GM19438 (cell line): ENCODE results near the gene CPT1A.

Source experiments
- ATAC-seq: cut with Tn5 transposase; IDR thresholded peaks from one replicate; pipeline ENCODE4 v1.9.1; 2021; ENCODE audit warnings: low read depth; ENCODE audit not compliant: unreplicated experiment

The CPT1A gene

DNA sequence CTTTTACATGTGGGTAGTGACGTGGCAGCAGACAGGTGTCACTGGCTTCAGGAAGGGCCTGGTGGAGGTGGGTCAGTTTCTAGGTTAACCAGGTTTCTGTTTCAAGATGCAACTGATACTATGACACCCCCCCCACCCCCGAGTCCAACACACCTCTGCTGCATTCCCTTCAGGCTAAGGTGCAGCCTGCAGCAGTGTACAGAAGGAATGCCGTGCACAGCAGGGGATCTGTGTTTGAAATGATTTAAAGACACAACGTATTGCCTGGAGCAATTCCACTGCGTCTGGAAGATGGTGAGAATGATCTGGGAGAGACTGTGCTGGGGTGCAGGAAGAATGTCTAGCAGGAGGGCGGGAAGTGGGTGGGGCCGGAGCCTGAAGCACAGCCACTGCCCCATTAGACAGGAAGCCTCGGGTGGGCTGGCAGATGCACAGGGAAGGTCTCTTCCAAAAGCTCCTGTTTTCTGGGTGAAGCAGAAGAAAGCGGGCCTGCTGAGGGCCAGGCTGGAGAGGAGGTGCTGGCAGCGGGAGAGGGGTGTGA lies 78.5 kb downstream of the CPT1A start:
- no peak for ATAC-seq

DNA sequence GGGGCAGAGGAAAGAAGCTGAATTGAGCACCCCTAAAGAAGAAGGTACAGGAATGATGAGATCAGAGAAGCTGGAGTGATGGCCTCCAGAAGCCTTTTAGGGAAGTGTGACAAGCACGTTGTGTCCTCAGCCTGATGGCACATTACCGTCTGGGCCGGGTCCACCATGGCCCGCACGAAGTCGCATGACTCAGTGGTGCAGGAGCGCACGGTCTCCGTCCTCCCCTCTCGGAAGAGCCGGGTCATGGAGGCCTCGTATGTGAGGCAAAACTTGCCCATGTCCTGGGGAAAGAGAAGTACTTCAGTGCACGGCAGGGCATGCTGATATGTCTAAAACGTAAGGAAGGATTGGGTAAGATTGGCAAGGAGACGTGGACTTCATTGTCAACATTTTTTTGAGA lies 79.2 kb downstream of the CPT1A start:
- no peak for ATAC-seq

DNA sequence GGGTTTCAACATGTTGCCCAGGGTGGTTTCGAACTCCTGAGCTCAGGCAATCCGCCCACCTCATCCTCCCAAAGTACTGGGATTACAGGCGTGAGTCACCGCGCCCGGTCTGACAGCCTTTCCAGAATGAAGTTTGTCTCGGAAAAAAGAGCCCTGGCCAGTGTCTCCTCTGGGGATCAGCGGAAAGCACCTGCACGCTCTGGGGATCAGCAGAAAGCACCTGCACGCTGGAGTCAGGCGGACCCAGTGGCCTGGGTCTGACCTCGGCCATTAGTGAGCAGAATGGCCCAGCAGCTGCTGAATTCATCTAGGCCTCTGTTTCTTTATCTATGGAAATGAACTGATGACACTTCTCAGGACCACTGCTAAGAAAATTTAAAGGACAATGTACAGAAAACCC lies 79.9 kb downstream of the CPT1A start:
- no peak for ATAC-seq

DNA sequence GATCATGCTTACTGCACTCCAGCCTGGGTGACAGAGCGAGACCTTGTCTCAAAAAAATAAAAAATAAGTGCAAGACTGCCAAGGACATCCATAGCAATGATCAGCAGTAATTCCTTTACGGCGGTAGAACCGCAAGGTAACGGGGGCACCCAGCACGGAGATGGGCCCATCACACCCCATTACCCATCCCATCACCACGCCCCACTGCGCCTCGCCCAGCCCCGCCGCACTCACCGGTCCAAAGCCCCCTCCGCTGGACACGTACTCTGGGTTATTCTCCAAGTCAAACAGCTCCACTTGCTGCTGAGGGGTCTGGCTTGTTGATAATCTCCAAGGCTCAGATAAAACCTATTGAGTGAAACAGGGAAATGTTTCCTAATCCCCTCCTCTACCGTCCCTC lies 81.7 kb downstream of the CPT1A start:
- no peak for ATAC-seq

DNA sequence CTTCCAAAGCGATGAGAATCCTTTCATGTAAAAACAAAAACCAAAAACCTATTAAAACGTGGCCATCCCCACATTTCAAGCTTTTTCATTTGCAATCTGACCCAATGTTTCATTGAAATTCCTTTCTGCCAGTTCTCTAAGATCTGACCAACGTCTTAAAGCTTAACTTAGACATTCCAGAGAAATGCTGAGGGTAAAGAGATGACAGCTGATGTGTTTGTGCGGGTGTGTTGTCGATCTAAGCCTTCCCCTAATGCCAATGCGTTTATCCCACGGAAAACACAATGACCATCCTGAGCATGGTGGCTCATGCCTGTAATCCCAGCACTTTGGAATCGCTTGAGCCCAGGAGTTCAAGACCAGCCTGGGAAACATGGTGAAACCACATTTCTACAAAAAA lies 84.0 kb downstream of the CPT1A start:
- no peak for ATAC-seq

DNA sequence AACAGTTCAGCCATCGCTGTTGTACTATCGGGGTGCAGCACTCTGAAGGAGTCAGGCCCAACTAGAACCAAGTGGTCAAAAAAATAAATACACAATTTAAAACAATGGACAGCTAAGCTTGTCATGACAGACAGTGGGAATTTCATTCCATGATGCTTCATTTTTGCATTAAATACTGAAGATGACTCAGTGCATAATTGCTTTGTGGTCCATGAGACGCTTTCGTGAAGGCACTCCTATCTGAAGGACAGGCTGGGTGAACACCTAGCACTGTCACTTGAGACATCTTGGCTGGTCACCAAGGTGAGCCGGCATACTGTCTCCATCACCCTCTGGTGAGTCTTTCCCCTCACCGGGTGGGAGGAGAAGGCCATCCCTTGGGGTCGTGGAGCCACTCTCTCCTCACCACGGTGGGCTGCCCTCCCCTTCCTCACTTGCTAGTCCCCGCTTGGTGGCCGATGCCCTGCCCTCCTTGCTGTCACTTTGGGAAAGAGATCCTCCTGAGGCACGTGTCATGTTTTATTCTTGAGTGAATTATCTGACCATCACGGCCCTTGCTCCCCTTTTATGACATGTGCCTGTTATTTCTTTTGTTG lies 85.4 kb downstream of the CPT1A start:
- ATAC-seq: no peak

DNA sequence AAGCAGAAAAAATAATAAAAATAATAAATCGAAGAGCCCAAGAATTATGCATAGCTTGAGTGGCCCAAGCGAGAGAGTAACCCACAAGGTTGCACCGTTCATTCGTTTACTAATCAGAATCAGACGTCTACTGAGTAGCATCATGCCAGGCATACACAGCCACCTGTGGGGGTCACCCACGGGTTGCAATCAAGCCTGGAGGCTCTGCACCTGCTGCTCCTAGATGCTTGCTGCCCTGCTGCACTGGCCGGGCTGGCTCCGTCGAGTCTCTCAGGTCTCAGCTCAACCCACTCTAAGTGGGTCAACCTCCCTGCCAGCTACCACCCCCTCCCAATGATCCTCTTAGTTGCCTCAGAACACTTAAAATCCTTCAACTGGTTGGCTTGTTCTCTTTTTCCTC lies 88.4 kb downstream of the CPT1A start:
- ATAC-seq: no peak

DNA sequence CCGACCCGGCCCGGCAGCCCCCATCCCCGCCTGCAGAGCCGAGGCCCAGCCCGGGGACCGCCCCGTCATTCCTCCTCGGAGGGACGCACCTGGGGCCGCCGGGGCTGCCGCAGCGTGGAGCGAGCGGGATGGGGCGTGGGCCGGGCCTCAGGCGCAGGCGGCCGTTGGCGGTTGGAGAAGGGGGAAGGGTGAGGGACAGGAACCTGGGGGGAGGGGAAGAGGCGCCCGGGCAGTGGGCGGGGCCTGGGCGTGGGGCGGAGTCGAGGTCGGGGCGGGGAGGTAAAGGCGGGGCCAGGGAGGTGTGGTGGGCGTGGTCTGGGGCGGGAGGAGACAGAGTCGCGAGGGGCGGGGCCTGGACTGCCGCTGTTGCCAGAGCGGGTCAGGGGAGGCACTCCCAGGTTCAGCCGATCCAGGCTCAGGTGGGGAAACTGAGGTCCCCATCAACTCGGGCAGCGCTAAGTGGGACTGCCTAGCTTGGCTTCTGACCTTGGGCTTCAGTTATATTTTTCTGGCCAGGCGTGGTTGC lies 90.3 kb downstream of the CPT1A start, which contains the start of gene TESMIN:
TSS of gene TESMIN (minus strand) at position 190 of the 526 bp plus-strand sequence. CDS start 860 bp downstream, outside the sequence.
- no peak for ATAC-seq

DNA sequence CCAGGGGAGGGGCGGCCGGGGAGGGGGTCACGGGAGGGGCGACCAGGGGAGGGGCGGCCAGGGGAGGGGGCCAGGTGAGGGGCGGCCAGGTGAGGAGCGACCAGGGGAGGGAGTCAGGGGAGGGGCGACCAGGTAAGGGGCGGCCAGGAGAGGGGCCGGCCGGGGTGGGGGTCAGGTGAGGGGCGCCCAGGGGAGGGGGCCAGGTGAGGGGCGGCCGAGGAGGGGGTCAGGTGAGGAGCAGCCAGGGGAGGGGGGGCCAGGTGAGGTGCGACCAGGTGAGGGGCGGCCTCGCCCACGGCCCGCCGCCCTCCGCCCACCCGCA lies 90.8 kb downstream of the CPT1A start:
- ATAC-seq: no peak

DNA sequence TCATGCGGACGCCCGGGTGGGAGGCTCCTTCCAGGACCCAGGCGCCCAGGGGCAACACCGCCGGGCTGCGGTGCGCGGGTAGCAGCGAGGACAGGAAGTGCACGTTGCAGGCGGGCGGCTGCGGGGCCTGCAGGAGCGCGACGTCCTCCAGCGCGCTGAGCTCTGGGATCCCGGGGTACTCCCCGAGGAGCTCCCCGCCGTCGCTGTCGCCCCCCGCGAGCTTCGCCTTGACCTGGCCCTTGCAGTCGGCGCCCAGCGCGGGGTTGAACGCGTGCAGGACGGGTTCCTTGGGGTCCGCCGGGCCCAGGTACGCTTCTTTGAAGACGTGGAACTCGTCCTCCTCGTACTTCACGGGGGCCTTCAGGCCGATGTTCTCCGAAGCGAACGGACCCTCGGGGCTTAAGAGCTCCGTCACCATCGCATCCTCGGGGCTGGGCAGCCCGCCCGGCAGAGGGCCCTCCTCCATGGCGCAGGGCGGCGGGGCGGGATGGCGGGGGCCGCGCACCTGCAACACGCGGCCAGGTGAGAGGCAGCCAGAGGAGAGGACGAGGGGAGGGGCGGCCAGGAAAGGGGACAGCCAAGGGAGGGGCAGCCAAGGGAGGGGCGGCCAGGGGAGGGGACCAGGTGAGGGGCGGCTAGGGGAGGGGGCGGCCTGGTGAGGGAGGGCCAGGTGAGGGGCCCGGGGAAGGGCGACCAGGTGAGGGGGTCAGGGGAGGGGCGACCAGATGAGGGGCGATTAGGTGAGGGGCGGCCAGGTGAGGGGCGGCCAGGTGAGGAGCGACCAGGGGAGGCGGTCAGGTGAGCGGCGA lies 91.3 kb downstream of the CPT1A start:
- ATAC-seq: no peak

DNA sequence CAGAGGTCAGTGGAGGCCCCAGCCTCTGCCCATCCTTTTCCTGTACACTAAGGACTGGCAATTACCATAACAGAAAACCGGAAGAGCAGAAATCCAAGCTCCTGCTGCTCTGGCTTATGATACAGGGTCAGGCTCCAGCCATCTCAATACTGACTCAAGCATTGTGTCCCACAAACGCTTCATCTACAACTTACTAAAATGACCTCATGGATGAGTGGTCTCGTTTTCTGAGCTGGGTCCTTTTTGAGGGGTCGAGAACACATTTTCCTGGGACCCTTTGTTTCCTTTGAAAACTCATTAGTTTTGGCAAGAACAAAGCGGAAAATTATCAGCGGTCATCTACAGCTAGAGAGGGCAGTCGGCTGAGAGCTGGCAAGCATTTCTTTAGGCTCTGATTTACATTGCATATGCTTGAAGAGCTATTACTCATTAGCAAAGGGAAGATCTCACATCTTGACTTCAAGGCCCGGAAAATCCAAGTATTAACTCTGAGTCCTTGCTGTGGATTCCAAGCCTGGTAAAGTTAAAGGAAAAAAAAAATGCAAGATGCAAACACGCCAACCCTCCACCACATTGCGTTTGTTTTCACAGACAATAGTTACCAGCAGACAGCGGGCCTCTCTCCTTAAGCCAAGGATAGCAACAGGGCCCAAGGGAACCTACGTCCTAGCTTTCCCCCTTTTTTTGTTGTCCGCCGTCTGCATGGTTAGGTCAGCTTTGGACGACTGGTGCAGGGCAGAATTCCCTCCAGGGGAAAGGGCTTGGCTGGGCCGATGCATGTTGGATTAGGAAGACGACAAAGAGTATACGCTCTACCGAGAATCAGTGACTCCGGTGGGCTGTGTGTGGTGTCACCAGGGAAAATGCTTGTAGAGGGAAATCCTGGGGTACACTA lies 92.2 kb downstream of the CPT1A start:
- no peak for ATAC-seq

DNA sequence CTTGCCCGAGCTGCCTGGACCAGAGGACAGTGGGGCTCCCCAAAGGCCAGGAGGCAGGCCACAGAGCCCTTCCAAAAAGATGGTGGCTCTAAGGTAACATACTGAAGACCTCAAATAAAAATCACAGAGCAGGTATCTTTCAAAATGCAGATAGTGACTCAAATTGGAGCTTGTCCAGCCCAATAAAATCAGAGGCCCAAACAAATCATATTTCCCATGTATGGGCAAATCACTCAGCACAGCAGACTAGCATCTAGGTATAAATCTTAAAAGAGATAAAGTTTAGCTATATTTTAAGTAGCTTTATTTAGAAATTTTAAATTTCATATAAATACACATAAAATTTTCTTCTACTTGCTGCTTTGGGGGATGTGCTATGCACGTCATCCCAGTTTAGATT lies 93.7 kb downstream of the CPT1A start:
- ATAC-seq: no peak

DNA sequence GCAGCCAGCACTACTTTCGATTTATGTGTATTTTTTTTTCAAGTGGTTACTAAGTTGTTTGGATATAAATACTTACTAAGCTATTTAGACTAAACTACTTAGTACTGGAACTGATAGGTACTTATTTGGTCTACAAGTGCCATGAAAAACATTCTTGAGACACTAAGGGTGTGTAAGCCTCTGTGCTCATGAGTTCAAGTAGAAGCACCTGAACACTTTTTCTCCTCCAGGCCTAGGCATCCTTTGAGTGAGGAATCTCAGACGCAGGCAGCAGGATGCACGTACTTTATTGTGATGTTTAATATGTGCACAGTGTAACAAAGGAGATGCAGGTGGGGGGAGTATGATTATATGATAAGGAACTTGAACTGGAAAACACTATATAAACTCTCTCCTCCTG lies 98.2 kb downstream of the CPT1A start:
- no peak for ATAC-seq

DNA sequence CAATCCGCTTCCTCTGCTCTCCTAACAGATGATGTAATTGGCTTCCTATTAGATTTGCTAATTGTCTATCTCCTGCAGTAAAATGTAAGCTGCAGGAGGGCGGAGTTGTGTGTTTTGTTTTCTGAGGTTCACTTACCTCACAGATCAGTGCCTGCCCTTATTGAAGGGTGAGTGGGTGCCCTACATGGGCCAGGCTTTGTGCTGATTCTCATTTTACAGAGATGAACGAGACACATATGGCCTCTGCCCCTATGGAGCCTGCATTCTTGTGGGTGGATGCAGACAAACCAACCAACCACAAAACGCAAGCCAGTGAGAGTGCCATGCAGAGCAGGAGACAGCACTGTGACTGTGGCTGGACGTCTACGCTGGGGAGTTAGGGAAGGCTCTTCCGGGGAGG lies 100.3 kb downstream of the CPT1A start:
- ATAC-seq: no peak

DNA sequence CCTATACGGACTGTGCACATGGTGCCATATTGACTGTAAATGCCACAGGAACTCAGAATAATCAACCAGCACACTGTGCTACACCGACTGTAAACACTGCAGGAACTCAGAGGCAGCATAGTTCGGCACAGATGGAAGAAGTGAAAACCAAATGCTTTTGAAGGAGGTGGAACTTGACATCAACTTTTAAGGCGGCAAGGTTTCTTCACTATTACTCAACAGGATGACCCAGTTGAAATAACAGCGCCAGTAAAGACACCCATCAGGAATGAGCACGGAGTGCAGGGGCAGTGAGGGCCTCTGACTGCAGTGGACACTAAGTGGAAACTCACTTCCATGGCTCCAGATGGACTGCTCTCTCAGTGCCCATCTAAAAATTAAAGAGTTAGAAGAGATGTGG lies 106.1 kb downstream of the CPT1A start:
- ATAC-seq: no peak

DNA sequence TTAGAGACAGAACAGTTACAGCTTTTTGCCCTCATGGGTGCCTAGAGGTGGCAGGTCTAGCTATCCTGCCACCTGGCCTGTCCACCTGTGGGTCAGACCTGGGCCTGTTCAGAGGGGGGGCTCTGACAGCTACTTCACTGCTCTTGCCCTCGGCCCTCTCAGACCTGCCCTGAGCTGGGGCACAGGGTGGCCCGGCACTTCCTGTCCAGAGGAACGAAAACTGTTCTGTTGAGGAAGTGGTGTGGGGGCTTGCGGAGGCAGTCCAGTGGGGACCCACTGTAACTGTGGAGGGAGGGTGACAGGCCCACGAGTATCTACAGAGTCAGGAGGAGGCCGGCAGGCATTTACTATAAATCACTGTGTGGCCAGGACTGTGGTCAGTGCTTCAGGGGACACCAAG lies 106.6 kb downstream of the CPT1A start:
- ATAC-seq: no peak

DNA sequence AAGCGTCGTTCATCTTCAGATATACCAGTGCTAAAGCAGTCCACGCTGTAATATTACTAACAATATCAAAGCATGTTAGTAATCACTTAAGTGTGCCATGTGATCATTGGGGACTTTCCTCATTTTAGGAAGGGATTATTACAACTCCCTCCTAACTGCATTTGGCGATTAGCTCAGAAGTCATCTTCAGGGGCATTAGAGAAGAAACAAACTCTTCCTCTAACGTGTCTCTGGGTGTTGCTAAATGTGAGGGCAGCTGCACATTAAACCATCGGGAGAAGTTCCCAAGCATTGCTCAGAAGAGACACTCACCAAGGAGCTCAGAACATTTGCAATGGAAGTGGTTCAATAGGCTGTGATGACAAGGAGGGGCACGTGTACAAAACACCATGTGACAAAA lies 107.6 kb downstream of the CPT1A start:
- no peak for ATAC-seq

DNA sequence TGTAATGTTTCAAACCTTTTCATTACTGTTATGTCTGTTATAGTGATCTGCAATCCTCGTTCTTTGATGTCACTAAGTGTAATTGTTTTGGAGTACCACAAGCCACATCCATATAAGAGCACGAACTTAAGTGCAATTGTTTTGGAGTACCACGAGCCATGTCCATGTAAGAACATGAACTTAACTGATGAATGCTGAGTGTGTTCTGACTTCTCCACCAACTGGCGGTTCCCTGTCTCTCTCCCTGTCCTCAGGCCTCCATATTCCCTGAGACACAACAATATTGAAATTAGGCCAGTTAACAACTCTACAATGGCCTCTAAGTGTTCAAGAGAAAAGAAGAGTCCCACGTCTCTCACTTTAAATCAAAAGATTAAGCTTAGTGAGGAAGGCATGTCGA lies 113.9 kb downstream of the CPT1A start:
- ATAC-seq: no peak

DNA sequence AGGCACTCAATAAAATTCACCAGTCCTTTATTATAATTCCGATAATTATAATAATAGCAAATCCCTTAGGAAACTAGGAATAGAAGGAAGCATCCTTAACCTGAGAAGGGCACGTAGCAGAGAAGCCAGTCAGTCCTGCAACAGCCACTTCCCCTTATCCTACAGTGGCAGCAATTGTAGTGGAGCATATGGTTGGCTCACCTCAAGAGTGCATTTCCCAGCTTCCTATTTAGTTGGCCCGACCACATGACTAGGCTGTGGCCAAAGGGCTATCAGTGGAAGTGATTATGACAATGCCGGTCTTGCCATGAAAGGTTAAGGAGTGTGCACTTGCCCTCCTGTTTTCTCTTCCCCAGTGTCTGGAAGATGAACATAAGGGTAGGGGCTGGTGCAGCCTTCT lies 117.4 kb downstream of the CPT1A start:
- no peak for ATAC-seq

DNA sequence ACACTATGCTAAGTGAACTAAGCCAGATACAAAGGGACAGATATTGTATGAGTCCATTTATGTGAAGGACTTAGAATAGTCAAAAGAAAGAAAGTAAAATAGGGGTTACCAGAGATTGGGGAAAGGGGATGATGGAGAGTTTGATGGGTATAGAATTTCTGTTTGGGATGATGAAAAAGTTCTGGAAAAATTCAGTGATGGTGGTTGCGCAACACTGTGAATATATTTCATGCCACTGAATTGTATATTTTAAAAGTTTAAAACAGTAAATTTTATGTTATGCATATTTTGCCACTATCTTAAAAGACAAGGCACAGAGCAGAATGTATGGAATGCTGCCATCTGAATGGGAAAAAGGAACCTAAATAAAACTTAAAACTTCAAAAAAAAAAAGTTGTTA lies 119.6 kb downstream of the CPT1A start:
- no peak for ATAC-seq

DNA sequence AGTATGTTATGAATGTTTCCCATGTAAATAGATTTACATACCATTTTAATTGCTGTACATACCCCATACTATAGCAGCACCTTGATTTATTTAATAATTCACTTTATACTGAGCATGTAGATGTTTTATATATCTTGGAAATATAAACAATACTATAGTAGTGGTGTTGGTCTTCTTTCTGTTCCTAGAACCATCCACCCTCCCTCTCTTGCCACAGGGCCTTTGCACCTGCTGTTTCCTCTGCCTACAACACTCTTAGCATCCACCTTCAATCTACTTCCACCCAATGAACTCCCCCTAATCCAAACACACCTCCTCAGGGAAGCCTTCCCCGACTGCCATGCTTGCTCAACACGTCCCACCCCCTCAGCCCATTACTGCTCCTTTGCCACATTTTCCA lies 120.6 kb downstream of the CPT1A start:
- ATAC-seq: no peak
